ENCODE measurements around the gene TTLL8. TPM values are rescaled to one million over a fixed set of nuclear protein-coding genes. Genes with fewer than 3 reads are reported as not detected.

TTLL8 gene
- total RNA-seq, 1 donor from 2014 or later, result not detected

DNA sequence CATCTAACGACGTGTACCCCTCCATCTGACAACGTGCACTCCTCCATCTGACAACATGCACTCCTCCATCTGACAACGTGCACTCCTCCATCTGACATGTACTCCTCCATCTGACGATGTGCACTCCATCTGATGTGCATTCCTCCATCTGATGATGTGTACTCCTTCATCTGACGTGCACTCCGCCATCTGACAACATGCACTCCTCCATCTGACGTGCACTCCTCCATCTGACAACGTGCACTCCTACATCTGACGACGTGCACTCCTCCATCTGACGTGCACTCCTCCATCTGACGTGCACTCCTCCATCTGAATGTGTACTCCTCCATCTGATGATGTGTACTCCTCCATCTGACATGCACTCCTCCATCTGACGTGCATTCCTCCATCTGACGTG lies 37.5 kb downstream of the TTLL8 start:
- intact Hi-C loops (cut with micrococcal nuclease), result no loop called here

DNA sequence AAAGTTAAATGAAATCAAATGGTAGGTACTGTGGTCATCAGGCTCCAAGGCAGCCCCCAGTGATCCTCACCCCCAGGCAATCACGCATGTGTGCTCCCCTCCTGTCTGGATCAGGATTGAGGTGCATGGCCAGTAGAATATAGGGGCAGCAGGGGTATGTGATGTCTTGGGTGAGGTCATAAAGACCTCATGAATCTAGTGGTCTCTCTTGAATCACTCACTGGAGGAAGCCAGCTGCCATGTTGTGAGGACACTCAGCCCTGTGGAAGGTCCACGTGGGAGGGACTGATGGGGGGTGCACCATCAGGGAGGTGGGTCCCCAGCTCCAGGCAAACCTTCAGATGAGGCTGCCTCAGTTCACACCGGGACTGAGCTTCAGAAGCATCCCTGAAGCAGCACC lies 38.8 kb downstream of the TTLL8 start:
- intact Hi-C loops (cut with micrococcal nuclease), result no loop called here

DNA sequence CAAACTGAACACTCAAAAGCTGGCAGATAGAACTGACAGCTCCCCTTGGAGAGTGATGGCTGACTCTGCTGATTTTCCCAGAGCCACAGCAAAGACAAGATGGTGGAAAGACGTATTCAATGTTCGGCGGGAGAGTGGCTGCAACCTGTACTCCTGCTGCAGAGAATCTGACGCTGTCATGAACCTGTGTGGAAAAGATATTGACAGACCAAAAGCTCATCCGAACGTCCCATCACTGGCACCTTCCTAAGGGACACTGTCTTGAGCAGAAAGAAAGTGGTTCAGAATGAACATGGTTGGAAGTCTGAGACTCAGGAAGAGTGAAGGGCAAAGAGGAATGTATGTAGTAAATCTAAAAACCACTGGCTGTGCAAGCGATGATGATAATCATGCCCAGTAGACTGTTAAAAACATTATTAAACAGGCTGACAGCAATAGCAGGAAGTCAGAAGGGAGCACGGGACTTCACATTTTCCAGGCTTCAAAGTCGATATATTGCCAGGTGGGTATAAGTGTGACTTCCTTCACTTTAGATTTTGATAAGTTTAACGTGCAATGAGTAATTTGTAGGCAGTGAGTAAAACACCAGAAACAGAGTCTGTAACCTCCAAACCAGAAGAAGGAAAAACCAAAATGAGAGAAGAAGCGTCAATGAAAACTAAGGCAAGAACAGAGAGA lies 39.4 kb downstream of the TTLL8 start:
- intact Hi-C loops (cut with micrococcal nuclease), result no loop called here

DNA sequence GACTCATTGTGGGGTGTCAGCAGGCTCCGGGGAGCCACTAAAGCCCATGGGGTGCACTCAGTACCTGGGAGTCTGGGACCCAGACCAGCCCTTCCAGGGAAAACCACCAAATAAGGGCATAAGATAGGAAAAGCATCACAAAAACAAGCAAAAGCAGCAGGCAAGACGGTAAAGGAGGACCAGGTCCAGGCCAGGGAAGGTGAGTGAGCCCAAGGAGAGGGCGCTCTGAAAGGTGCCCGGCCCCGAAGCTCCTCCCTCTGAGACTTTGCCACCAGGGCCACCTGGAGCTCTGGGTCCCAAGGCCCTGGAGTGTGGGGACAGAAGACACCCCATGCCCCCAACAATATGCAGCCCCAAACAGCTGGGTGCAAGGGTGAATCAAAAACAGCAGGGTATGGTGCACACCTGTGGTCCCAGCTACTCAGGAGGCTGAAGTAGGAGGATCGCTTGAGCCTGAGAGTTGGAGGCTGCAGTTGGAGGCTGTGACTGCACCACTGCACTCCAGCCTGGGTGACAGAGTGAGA lies 40.3 kb downstream of the TTLL8 start:
- intact Hi-C loops (cut with micrococcal nuclease), result no loop called here

DNA sequence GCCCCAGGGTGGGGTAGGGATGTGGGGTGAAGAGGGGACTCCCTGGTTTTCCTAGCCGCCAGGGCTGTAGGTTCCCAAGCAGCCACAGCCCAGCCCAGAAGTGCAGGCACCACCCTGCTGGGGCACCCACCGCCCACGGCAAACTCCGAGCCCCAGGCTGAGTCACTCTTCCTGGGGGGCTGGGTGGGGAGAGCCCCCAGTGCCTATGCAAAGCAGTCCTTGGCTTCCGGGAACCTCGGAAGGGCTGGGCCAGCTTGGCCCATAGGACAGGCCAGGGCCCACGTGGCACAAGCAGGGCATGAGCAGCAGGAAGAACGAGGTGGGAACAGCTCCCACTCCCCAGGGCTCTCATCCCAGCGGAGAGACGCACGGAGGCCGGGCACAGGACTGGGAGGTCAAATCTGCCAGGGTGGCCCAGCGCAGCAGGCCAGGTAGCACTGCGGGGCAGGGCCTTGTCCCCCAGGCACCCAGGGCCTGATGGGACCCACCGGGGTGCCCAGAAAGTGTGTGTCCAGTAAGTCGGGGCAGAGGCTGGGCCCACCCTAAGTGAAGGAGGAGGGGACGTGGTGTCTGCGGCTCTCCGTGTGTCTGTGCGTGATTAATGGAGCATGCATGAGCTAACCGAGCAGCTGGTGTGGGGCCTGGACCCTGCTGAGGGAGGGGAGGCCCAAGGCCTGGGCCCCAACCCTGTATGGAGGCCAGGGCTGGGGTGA lies 41.0 kb downstream of the TTLL8 start:
- intact Hi-C loops (cut with micrococcal nuclease), result no loop called here

DNA sequence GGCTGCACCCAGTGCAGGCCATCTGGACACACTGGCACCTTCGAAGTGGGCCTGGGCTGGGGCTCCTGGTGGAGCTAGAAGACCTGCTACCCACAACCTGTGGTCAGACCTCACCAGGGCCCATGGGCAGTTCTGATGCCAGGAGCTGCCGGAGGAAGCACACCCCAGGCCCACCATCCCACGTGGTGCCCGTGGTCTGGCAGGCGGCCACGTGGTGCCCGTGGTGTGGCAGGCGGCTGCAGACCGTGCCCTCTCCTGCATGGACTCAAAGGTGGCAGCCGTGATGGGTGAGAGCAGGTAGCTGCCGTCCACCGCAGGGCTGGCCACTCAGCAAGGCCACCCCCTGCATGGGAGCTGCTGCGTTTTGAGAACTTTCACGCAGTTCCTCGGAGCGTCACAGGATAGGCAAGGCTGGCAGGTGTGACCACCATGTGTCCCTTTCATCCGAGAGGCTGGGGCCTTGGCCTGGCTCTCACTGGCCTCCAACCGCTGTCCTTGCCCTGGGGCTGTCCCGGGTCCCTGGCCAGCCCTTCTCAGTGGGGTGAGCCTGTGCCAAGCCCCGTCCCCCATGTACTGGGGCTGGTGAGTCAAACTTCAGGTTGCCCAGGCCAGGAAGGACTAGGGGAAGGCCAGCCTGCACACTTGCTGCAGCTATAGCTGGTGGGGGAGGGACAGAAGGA lies 41.6 kb downstream of the TTLL8 start:
- intact Hi-C loops (cut with micrococcal nuclease), result no loop called here

DNA sequence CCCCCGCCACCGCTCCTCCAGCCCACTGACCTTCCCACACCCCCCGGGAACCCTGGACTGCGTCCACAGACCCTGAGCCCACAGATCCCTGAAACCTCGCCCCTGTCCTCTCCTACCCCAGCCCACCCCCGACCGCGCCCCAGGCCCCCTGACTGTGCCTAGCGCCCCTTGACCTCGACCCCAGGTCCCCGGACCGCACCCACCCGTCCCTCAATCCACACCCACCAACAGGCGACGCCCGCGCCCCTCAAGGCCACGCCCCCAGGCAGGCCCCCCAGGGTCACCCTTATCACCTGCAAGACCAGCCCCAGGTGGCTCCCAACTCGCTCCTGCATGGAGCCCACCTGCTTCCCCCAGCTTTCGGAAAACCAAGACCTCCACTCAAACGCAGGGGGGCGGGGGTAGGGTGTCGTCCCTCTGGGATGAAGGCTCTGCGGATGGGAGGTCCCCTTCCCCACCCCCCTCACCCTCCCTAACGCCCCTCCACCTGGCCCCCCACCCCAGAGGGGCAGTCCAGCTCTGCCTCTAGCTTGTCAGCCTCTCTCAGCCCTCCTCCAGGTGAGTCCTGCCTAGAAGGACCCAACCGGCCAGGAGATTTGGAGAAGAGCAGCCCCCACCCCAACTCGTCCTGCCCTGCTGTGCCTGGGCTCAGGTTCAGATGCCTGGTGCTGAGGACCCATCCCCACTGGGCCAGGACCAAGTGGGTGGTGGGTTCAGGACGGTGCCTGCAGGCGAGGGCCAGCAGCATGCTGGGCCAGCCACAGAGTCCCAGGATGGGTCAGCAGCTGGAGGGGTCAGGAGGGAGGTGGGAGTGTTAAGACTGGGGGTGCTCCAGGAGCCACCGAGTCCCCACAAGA lies 42.4 kb downstream of the TTLL8 start:
- intact Hi-C loops (cut with micrococcal nuclease), result no loop called here

DNA sequence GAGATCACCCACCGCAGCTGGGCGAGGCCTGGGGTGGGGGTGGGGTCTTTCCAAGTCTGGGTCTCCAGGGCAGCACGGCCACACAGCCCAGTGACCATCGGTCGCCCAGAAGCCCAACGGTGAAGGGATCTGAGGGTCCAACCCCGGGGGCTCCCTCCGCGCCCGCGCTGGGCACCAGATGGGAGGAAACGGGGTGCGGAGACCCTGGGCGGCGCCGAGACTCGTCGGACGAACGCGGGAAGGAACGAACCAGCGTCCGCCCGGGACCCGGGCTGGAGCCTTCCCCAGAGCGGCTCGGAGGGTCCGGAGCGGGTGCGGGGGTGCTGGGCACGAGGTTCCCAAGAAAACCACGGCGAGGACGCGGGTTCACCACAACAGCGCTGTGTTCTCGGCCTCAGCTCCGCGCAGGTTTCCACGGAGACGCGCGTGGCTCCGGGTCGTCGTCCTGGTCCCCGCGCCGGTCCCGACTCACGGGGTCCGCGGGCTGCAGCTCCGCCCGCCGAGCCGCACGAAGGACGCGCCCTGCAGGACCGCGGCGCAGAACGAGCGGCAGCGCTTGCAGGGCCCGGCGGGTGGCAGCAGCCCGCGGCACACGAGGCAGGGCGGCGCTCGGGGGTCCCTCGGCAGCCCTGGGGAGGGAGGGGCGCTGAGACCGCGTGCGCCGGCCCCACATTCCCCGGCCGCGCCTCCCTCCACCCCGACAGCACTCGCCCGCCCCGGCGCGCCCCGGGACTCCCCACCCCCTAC lies 43.3 kb downstream of the TTLL8 start:
- intact Hi-C loops (cut with micrococcal nuclease), result no loop called here

DNA sequence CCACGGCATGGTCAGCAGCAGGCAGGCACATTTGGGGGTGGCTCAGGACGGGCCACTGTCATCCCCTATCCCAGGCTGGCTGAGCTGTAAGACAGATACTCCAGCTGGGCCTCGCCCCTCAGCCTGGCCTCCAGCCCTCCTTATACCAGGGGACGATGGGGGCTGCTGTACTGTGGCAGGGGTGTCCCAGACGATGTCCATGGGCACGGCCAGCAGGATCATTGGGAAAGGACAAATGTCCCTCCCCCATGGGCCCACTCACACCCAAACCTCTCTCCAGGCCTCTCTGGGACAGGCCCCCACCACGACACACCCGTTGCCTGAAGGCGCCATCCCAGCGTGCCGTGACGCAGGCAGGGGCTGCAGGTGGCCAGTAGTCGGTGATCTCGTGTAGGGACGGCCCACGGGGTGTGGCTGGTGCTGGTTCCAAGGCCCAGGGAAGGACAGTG lies 44.0 kb downstream of the TTLL8 start:
- intact Hi-C loops (cut with micrococcal nuclease), result no loop called here

DNA sequence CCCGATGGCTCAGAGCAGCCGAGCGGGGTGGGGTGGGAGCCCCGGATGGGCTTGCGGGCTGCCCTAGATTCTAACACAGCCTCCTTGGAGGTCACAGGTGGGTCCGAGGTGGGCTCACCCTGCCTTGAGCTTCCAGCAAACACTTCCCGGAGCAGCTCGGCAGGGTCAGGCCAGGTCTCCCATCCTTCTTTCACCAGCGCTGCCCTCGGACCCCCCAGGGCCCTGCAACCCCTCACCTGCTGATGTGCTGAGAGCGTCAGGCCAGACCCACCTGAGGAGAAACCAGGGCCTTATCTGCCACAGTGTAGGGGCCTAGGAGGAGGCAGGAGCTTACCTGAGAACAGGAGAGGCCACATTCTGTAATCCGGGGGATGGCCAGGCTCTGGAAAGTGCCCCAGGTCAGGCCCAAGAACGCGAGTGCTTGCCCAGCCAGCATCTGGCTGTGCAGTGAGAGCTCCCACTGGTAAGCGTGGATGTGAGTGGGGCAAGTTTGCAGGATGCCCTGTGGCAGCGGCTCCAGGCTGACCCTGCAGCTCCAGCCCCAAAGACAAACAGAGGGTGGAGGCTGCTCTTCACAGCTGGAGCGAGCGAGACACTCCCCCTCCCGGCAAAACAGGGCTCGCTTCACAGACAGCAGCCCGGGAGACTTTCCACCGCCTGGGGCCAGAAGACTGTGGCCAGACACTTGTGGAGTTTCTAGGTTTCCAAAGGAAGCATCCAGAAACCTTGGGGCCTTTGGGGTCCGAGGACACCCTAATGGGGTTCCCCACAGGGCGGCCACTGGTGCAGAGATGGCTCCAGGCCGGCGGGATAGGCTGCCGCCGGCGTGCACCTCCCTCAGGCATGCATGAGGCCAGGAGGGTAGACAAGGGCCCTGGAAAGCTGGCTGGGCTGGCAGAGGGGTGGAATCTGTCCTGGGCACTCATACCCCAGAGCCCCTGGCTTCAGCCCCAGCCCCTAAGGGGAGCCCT lies 45.6 kb downstream of the TTLL8 start, which contains the start of gene IL17REL:
TSS of gene IL17REL (minus strand) at position 555 of the 971 bp plus-strand sequence. CDS start at position 436, 119 bp downstream.
- intact Hi-C loops (cut with micrococcal nuclease), result no loop called here

DNA sequence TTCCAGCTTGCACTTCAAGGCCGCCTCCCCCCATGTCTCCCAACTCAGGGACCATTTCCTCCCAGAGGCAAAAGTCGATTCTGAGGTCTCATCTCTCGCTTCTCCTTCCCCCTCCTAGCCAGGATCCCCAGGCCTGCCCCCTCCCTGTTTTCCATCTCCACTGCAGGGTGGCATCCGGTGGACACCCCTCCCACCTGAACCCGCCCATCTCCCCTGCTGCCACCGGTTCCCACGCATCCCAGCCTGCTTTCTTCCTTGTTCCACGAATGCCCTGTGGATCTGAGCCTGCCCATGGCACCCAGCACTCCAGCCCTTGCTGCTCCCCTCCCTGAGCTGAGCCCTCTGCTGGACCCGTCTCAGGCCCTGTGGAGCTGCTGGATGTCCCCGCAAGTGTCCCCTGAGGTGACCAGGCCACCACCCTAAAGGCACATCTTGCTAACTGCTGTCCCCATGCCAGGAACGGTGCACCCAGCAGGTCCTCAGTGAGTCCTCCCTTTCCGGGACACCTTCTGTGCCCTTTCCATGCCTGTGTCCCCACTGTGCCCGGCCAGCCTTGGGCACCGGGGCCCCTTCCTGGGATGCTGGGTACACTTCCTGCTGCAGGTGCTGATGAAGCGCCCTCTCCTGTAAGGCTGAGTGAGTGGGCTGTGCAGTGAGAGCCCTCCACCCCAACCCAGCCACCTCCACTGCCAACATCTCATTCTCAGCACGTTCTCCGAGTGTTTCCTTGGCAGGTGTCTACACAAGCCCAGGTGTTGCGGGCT lies 46.5 kb downstream of the TTLL8 start:
- intact Hi-C loops (cut with micrococcal nuclease), result no loop called here

DNA sequence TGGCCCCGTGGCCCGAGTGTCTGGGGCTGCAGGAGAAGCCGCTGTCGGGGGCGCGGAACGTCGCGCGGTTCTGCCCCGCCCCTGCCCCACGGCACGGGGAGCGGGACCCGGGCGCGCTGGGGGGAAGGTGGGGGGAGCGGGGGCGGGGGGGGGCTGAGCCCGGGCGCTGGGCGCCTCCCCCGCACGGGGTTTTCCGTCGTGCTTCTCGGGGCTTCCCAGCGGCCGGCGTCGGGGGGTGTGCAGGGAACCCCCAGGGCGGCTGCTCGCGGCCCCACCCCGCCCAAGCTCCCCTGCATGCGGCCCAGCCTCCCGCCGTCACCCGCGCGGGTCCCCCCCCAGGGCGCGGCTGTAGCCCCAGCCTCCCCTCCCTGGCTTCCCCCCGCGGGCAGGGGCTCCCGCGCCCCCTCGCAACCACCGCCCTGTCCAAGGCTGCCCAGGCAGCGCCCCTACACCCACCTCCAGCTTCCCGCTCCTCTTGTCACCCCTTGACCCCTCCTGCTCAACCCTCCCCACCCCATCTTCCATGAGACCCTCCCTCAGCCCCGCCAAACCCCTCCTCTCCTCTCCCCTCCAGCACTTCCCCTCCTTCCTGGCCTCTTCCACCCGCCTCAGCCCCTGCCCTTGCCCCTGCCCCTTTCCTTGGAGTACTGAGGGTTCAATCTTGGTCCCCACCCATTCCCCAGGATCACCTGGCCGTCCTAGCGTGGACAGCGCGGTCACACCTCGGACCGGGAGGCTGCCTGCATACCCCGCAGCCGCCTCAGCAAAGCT lies 47.2 kb downstream of the TTLL8 start:
- intact Hi-C loops (cut with micrococcal nuclease), result no loop called here

DNA sequence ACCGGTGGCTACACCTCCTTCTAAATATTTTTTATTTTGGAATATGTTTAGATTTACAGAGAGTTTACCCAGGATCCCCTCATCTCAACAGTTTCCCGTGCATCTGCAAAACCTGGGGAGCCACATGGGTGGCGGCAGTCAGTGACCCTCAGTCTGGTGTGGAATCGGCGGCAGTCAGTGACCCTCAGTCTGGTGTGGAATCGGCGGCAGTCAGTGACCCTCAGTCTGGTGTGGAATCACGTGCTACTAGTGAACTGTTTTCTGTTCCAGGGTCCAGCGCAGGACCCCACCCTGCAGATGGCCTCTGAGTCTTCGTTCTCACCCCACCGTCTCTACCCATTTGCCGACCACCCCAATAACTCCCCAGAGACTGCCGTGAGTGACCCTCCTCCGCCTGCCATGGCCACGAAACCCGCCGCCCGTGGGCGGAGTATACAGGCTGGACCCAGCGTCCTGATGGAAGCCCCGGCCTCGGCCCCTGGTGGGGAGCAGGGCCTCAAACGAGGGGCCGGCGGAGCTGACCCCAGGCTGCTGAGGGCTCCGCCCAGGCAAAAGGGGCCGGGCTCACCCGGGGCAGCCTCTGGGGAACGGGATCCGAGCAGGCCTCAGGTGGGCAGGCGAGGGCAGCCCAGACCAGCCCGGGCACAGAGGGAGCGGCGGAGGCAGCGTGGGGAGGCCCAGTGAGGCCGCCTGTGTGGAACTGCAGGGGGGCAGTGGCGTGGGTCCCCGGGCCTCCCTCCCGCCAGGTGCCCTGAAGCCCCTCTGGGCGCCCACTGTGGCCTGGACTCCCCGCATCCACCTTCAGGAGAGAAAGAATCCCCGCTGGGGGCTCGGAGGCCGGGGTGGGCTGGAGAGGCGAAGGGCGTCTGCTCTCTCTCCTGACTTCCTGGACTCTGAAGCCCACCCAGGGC lies 48.1 kb downstream of the TTLL8 start:
- intact Hi-C loops (cut with micrococcal nuclease), result no loop called here

DNA sequence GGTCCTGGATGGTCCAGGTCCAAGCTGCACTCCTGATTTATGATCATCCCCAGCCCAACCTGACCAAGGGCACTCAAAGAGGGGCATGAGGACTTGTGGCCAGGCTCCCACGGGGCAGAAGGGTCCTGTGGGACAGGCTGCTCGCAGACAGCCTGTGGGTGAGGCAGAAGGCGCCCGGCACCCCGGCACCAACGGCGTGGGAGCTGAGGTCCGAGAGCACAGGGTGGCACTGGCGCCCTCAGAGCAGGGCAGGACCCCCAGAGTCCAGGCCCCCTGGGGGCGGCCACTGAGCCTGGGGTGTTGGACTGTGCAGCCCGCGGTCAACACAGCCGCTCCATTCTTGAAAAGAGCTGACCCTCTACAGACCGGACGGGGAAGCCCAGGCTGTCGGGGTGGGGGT lies 48.8 kb downstream of the TTLL8 start:
- intact Hi-C loops (cut with micrococcal nuclease), result no loop called here

DNA sequence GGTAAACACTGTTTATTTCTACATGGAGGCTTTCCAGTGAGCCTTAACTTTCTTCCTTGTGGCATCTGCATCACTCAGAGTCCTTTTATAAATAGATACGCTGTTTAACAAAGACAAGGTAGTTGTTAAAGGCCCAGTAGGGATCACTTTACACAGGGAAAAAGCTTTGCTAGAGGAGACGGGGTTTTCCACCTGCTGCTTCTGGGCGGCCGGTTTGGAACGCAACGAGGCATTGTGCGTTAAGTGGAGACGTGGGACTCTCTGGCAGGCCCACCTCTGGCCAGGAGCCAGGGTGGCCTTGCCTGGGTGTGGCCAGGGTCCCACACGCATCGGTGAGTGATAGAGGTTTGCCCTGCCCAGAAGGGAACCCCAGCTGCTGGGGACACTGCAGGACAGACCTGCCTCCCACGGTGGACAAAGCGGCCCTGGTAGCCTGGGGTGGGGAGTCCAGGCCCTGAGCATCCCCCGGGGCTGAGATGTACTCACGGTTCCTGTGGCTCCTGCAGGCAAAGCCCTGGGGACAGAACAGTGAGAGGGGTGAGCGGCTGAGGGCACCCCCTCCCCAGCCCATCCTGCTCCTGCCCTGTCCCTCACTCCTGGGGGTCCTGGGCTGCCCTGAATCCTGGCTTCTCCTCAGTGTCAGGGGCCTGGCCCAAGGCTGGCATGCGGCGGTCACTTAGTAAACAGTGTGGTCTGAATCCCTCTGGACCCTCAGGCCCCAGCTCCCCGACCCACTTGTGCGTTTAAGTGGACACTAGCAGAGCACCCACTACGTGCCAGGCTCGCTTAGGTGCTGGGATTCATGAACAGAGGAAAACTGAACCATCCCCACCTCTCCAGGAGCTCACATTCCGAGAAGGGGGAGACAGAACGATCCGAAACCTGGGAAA lies 49.7 kb downstream of the TTLL8 start:
- intact Hi-C loops (cut with micrococcal nuclease), result no loop called here

DNA sequence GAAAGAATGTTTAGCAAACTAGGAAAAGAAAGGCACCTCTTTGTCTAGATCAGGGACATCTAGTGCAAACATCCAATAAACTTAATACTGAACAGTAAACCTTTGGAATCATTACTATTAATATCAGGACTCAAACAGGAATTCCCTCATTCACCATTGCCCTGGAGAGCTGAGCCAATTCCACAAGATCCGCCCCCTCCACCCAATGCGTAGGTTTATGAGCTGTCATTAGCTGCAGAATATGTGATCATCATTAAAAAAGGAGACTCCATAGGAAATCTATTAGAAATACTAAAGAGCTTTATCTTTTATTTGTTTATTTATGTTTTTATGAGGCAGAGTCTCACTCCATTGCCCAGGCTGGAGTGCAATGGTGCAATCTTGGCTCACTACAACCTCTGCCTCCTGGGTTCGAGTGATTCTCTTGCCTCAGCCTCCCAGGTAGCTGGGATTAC lies 51.0 kb downstream of the TTLL8 start:
- intact Hi-C loops (cut with micrococcal nuclease), result no loop called here

Data from T-helper 2 cell treated with Interferon-gamma antibody and Interleukin-4, amounts not matched to agents 100 ng/mL and 5 ng/mL, for 36 hours (primary cell).